Measurements from ENCODE around the gene ZMIZ2. TPM values are rescaled to one million over a fixed set of nuclear protein-coding genes. Genes with fewer than 3 reads are reported as not detected.

The ZMIZ2 gene
- total and polyA plus RNA-seq, 9 of the 15 experiments (the other 6 are each of a cell fraction or from before 2014, with no cell fraction given) = 0.13 to 40.3 (median 4.9) TPM

GRCh38 chr7:44797329-44798258 lies 48.9 kb downstream of the ZMIZ2 start (continued):
- TF ChIP-seq REST (IDR thresholded peaks at IDR 0.05; ENCODE audit: borderline replicate concordance) = peak; percentile 34; the same call in 1 of the 2 replicates
- TF ChIP-seq REST (CRISPR knock-in tag; IDR thresholded peaks at IDR 0.05; ENCODE audit: low read depth) = no peak
- TF ChIP-seq MEF2D (tag; conservative IDR thresholded peaks at IDR 0.05; ENCODE audit: low read depth) = no peak
- TF ChIP-seq POLR2G (IDR thresholded peaks at IDR 0.05; ENCODE audit: low read depth, low read length) = no peak
- no peak for TF ChIP-seq ZNF436 (CRISPR knock-in tag; IDR thresholded peaks at IDR 0.05)
- TF ChIP-seq ZBED1 (IDR thresholded peaks at IDR 0.05) = no peak
- TF ChIP-seq ADNP (tag; IDR thresholded peaks at IDR 0.05) = no peak
- TF ChIP-seq GTF2F1 (IDR thresholded peaks at IDR 0.05; ENCODE audit: low read depth, low read length) = no peak
- peak; percentile 30; the same call in 1 of the 2 replicates for TF ChIP-seq KLF16 (IDR thresholded peaks at IDR 0.05)
- no peak for TF ChIP-seq SRSF3 (IDR thresholded peaks at IDR 0.05; ENCODE audit: insufficient read depth, low read length)
- no peak for TF ChIP-seq FIP1L1 (IDR thresholded peaks at IDR 0.05; ENCODE audit: low read depth, low read length, poor library complexity, severe bottlenecking)
- no peak for TF ChIP-seq SMARCA5 (IDR thresholded peaks at IDR 0.05)
- TF ChIP-seq PHF20 (IDR thresholded peaks at IDR 0.05; ENCODE audit: partially characterized antibody) = no peak
- TF ChIP-seq NFE2L1 (tag; IDR thresholded peaks at IDR 0.05; ENCODE audit: borderline replicate concordance, low read depth) = no peak
- no peak for TF ChIP-seq ZNF76 (CRISPR knock-in tag; IDR thresholded peaks at IDR 0.05; ENCODE audit: borderline replicate concordance)
- no peak for TF ChIP-seq CBX8 (IDR thresholded peaks at IDR 0.05; ENCODE audit: borderline replicate concordance, extremely low read depth, low read depth, low read length, poor library complexity, severe bottlenecking)
- peak; percentile 60 for TF ChIP-seq TBP (optimal IDR thresholded peaks at IDR 0.05; ENCODE audit: low read depth, low read length)
- TF ChIP-seq HNRNPL (IDR thresholded peaks at IDR 0.05; ENCODE audit: low read depth, low read length) = no peak
- TF ChIP-seq KLF6 (CRISPR knock-in tag; IDR thresholded peaks at IDR 0.05; ENCODE audit: borderline replicate concordance) = no peak
- TF ChIP-seq SMAD2 (IDR thresholded peaks at IDR 0.05; ENCODE audit: low read depth, low read length) = no peak
- peak; percentile 42 for TF ChIP-seq POLR2B (IDR thresholded peaks at IDR 0.05; ENCODE audit: low read depth, partially characterized antibody)
- no peak for TF ChIP-seq ZNF146 (CRISPR knock-in tag; IDR thresholded peaks at IDR 0.05; ENCODE audit: unreplicated experiment)
